Upper lobe of left lung (tissue), 6 donors: ENCODE results near the gene CDC73. TPM values are rescaled to one million over a fixed set of nuclear protein-coding genes. Genes with fewer than 3 reads are reported as not detected.
"Not testable (repeated sequence)": the region's sequence is repeated elsewhere in the genome, so short reads cannot be mapped to it uniquely, and the experiment has no call there.

ENCODE experiments used
- ATAC-seq, 2 donors: fragments of 200-7000 bp; cut with Tn5 transposase; one replicate each; pipeline ENCODE4 v1.9.1; 2022; ENCODE audit warnings: mild to moderate bottlenecking in 2 of 2, moderate library complexity in 2 of 2; ENCODE audit not compliant: low FRiP score in 2 of 2
- DNase-seq, 2 donors: peaks; one replicate each; pipeline ENCODE4 v3.0.0-alpha.2; 2019 to 2020
- H3K27ac ChIP-seq, 4 donors: fragments of 200-600 bp; sonication (generic); one replicate each; pipeline ENCODE4 v1.5.1; 2016 to 2019
- H3K27me3 ChIP-seq, 4 donors: fragments of 200-600 bp; sonication (generic); one replicate each; pipeline ENCODE4 v1.5.1; 2017 to 2019
- H3K36me3 ChIP-seq, 4 donors: fragments of 200-600 bp; sonication (generic); one replicate each; pipeline ENCODE4 v1.5.1; 2016 to 2019
- H3K4me1 ChIP-seq, 4 donors: fragments of 200-600 bp; sonication (generic); one replicate each; pipeline ENCODE4 v1.5.1; 2018 to 2019
- H3K4me3 ChIP-seq, 4 donors: fragments of 200-600 bp; sonication (generic); one replicate each; pipeline ENCODE4 v1.5.1; 2017 to 2019; ENCODE audit warnings: mild to moderate bottlenecking in 2 of 4, moderate library complexity in 1 of 4
- H3K9me3 ChIP-seq, 4 donors: fragments of 200-600 bp; sonication (generic); one replicate each; pipeline ENCODE4 v1.5.1; 2018 to 2019
- EP300 ChIP-seq, 4 donors: sonication (generic); formaldehyde crosslinking; IDR thresholded peaks; one replicate each; pipeline ENCODE4 v1.5.1; 2017; ENCODE audit warnings: antibody characterized with exemption in 4 of 4, control low read depth in 2 of 4
- POLR2A ChIP-seq, 4 donors: fragments of 450-650 bp; IDR thresholded peaks; one replicate each; pipeline ENCODE4 v1.5.1; 2016 to 2017; ENCODE audit warnings: antibody characterized with exemption in 4 of 4, mild to moderate bottlenecking in 2 of 4
- POLR2AphosphoS5 ChIP-seq, 2 donors: sonication (generic); formaldehyde crosslinking; IDR thresholded peaks; one replicate each; pipeline ENCODE4 v1.5.1; 2017; ENCODE audit warnings: antibody characterized with exemption in 2 of 2
- WGBS, 2 donors: methylation state at CpG; one replicate each; pipeline ENCODE4 v1.1.5; 2017 to 2018; 5-methylcytosine and 5-hydroxymethylcytosine counted together
- total RNA-seq, 6 donors: library from RNA; depleted of rRNA in 4 of 6; stranded (reverse); fragments of >200 nt in 4 of 6; gene quantifications; one replicate each; pipeline versions ENCODE4 v1.1.0 to v1.2.1, GENCODE V29; 2016 to 2021
- TF ChIP-seq, protein P1 (sequence below), 6 experiments: fragments of 450-650 bp in 4 of 6; fragments of 200-600 bp in 2 of 6; sonication (generic) in 2 of 6; IDR thresholded peaks; one replicate each; pipeline ENCODE4 v1.5.1; 2016 to 2019; ENCODE audit warnings: antibody characterized with exemption in 6 of 6
- donor health status: DM: no; HTN: no; CAD: no; lungs with moderate emphysema.
- donor health status: DM: no; HTN: yes; CAD: no; lungs with severe emphysema.

Gene CDC73
- total RNA-seq, 6 donors from 2014 or later: 35.1 to 77.5 (median 47.5) TPM

DNA sequence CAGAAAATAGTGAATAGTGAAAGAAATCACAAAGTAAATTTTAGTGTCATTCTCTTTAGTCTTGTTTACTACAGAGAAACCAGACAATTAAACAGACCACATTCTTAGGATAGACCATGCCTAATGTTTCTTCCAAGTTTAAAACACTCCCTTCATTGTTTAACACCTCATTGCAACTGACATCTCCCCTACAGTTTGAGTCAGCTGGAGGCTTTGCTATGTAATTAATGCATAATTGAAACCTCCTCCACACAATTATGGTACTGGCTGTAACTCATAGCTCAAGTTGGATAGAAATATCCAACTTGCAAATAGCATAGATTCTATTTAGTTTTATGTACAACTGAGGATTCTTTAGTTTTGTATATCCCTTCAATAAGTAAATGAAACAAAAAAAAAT lies 99.8 kb downstream of the CDC73 start:
- no peak for DNase-seq
- TF ChIP-seq POLR2AphosphoS5 (IDR thresholded peaks at IDR 0.05) (no peak), POLR2A (IDR thresholded peaks at IDR 0.05) (no peak), EP300 (IDR thresholded peaks at IDR 0.05) (no peak)
- TF ChIP-seq, protein P1, sequence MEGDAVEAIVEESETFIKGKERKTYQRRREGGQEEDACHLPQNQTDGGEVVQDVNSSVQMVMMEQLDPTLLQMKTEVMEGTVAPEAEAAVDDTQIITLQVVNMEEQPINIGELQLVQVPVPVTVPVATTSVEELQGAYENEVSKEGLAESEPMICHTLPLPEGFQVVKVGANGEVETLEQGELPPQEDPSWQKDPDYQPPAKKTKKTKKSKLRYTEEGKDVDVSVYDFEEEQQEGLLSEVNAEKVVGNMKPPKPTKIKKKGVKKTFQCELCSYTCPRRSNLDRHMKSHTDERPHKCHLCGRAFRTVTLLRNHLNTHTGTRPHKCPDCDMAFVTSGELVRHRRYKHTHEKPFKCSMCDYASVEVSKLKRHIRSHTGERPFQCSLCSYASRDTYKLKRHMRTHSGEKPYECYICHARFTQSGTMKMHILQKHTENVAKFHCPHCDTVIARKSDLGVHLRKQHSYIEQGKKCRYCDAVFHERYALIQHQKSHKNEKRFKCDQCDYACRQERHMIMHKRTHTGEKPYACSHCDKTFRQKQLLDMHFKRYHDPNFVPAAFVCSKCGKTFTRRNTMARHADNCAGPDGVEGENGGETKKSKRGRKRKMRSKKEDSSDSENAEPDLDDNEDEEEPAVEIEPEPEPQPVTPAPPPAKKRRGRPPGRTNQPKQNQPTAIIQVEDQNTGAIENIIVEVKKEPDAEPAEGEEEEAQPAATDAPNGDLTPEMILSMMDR (IDR thresholded peaks at IDR 0.05): no peak
- Histone ChIP-seq H3K36me3 (peaks cover 0 to 18% (median 0%) of the 10 kb centered on the region in 4 donors), H3K27me3 (no peaks in the 10 kb centered on the region), H3K4me3 (no peak overlapping the region), H3K27ac (peak overlapping the region in 1 of 4 donors; percentile 70), H3K9me3 (no peaks in the 10 kb centered on the region), H3K4me1 (peaks cover 0 to 3% (median 0%) of the 10 kb centered on the region in 4 donors)
- no peak for ATAC-seq

DNA sequence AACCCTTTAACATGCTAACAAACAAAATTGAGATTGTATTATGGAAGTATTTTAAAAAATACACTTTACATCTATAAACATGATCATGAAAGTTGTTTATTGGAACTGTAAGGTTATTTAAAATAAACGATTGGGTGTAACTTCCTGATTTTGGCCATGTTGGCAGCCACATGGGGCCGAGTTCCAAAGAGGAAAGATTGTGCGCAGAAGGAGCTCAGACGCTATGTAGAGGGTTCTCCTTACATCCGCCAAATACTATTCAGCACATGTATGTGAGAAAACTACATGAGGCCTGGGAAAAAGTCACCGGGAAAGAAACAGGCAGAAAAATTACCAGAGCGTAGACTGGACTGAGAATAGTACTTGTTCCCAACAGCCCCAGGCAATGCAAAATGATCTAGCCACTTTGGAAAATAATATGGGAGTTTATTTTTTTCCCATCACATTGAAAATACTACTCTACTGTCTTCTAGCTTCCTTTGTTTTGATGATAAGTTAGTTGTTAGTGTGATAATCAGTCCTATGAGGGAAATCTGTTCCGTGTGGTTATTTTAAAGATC lies 100.3 kb downstream of the CDC73 start:
- TF ChIP-seq EP300 (IDR thresholded peaks at IDR 0.05) (no peak), POLR2A (IDR thresholded peaks at IDR 0.05) (no peak)
- TF ChIP-seq, protein P1 (IDR thresholded peaks at IDR 0.05): no peak
- DNase-seq (no peak), ATAC-seq (no peak)
- WGBS, 2 donors: 53 to 60% methylated on average over 8 of the region's 8 CpGs
- Histone ChIP-seq H3K36me3 (peaks cover 0 to 15% (median 0%) of the 10 kb centered on the region in 4 donors), H3K27me3 (no peaks in the 10 kb centered on the region), H3K27ac (peak overlapping the region in 1 of 4 donors; percentile 70), H3K9me3 (no peaks in the 10 kb centered on the region), H3K4me3 (no peak overlapping the region), H3K4me1 (peaks cover 0 to 3% (median 0%) of the 10 kb centered on the region in 4 donors)

DNA sequence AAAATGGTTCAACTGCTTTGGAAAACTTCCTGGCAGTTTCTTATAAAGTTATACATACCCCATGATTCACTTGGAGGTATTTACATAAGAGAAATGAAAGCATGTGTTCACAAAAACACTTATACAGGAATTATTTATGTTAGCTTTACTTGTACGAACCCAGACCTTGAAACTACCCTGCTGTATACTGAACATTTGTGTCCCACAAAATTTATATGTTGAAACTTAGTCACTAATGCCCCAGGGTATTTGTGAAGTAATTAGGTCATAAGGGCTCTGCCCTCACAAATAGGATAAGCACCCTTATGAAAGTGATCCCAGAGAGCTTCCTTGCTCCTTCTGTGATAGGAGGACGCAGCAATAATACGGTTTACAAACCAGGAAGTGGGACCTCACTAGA lies 107.3 kb downstream of the CDC73 start:
- Histone ChIP-seq H3K27ac (no peak overlapping the region), H3K36me3 (peaks cover 0 to 10% (median 0%) of the 10 kb centered on the region in 4 donors), H3K9me3 (no peaks in the 10 kb centered on the region), H3K4me1 (no peaks in the 10 kb centered on the region), H3K4me3 (no peak overlapping the region), H3K27me3 (no peaks in the 10 kb centered on the region)
- TF ChIP-seq EP300 (IDR thresholded peaks at IDR 0.05): no peak
- TF ChIP-seq, protein P1 (IDR thresholded peaks at IDR 0.05): no peak
- TF ChIP-seq POLR2A (IDR thresholded peaks at IDR 0.05): no peak
- 68 to 69% methylated on average over 3 of the region's 3 CpGs for WGBS, 2 donors
- DNase-seq (no peak), ATAC-seq (no peak)

GRCh38 chr1:193231146-193231545 lies 109.3 kb downstream of the CDC73 start:
- H3K27ac ChIP-seq, H3K9me3 ChIP-seq, H3K4me1 ChIP-seq, DNase-seq, ATAC-seq, H3K27me3 ChIP-seq, H3K4me3 ChIP-seq: not testable (repeated sequence)
- peaks cover 0 to 11% (median 1%) of the 10 kb centered on the region in 4 donors for H3K36me3 ChIP-seq

GRCh38 chr1:193234530-193234929 lies 112.7 kb downstream of the CDC73 start:
- no peak for ATAC-seq
- 65 to 69% methylated on average over 1 of the region's 1 CpG for WGBS, 2 donors

More at GRCh38 chr1:193234530-193234929, 112.7 kb downstream of the CDC73 start:
- Histone ChIP-seq H3K4me1 (no peaks in the 10 kb centered on the region), H3K27ac (no peak overlapping the region), H3K4me3 (no peak overlapping the region), H3K9me3 (no peaks in the 10 kb centered on the region), H3K36me3 (peaks cover 4 to 36% (median 7%) of the 10 kb centered on the region in 4 donors), H3K27me3 (no peaks in the 10 kb centered on the region)
- TF ChIP-seq POLR2AphosphoS5 (IDR thresholded peaks at IDR 0.05) (no peak), POLR2A (IDR thresholded peaks at IDR 0.05) (no peak), EP300 (IDR thresholded peaks at IDR 0.05) (no peak)
- TF ChIP-seq, protein P1 (IDR thresholded peaks at IDR 0.05): no peak
- no peak for DNase-seq
